Fibroblast of lung (primary cell): Measurements from ENCODE around the gene TEX30. TPM values are rescaled to one million over a fixed set of nuclear protein-coding genes. Genes with fewer than 3 reads are reported as not detected.

Experiments
- DNase-seq, 2 donors: peaks; one replicate each; pipeline versions ENCODE4 v3.0.0 to v3.0.0-alpha.2; 2010; ENCODE audit warnings: low read depth in 2 of 2
- H2AFZ ChIP-seq: 2 replicates; pipeline ENCODE4 v1.5.1; 2012; ENCODE audit warnings: low read length, control low read depth, inconsistent platforms
- H3K27ac ChIP-seq: 2 replicates; pipeline ENCODE4 v1.5.1; 2011; ENCODE audit warnings: low read length, control low read depth; ENCODE audit not compliant: insufficient read depth
- H3K27me3 ChIP-seq: 2 replicates; pipeline ENCODE4 v1.5.1; 2011; ENCODE audit warnings: mild to moderate bottlenecking, low read length; ENCODE audit not compliant: control insufficient read depth, insufficient read depth
- H3K36me3 ChIP-seq: 2 replicates; pipeline ENCODE4 v1.5.1; 2011; ENCODE audit warnings: low read length; ENCODE audit not compliant: control insufficient read depth, insufficient read depth
- H3K4me1 ChIP-seq: 2 replicates; pipeline ENCODE4 v1.5.1; 2011; ENCODE audit warnings: low read length; ENCODE audit not compliant: control insufficient read depth, insufficient read depth; ENCODE audit errors: extremely low read depth
- H3K4me2 ChIP-seq: 2 replicates; pipeline ENCODE4 v1.5.1; 2011; ENCODE audit warnings: low read length, control low read depth; ENCODE audit not compliant: insufficient read depth; ENCODE audit errors: extremely low read depth
- H3K4me3 ChIP-seq, 4 experiments: fragments of 200-600 bp in 1 of 4; sonication (generic) in 1 of 4; replicated peaks in 1 of 4; 2 replicates each; pipeline ENCODE4 v1.5.1; 2011 to 2016; ENCODE audit warnings: low read length in 4 of 4, low read depth in 3 of 4, mild to moderate bottlenecking in 3 of 4, control low read depth in 2 of 4, inconsistent platforms in 1 of 4, mixed read lengths in 1 of 4; ENCODE audit not compliant: insufficient read depth in 1 of 4; ENCODE audit errors: control extremely low read depth in 1 of 4
- H3K79me2 ChIP-seq: 2 replicates; pipeline ENCODE4 v1.5.1; 2012; ENCODE audit warnings: mild to moderate bottlenecking, low read length, inconsistent platforms; ENCODE audit not compliant: control insufficient read depth, insufficient read depth
- H3K9ac ChIP-seq: 2 replicates; pipeline ENCODE4 v1.5.1; 2011; ENCODE audit warnings: mild to moderate bottlenecking, low read length, control low read depth; ENCODE audit not compliant: insufficient read depth
- H3K9me3 ChIP-seq: 2 replicates; pipeline ENCODE4 v1.5.1; 2012; ENCODE audit warnings: low read depth, low read length; ENCODE audit not compliant: control insufficient read depth, insufficient read depth
- H4K20me1 ChIP-seq: 2 replicates; pipeline ENCODE4 v1.5.1; 2011; ENCODE audit warnings: low read length; ENCODE audit not compliant: control insufficient read depth, insufficient read depth; ENCODE audit errors: extremely low read depth
- CTCF ChIP-seq, 2 donors: IDR thresholded peaks in 1 of 2; conservative IDR thresholded peaks in 1 of 2; 1 replicate in 1 of 2; 2 replicates in 1 of 2; pipeline ENCODE4 v1.5.1; 2011 to 2012; ENCODE audit warnings: low read length in 2 of 2, control low read depth in 1 of 2, inconsistent platforms in 1 of 2, low read depth in 1 of 2, mild to moderate bottlenecking in 1 of 2
- EZH2 ChIP-seq: IDR thresholded peaks from 2 replicates; pipeline ENCODE4 v1.5.1; 2012; ENCODE audit warnings: low read length, control low read depth, mild to moderate bottlenecking; ENCODE audit errors: missing control alignments
- polyA plus RNA-seq, 2 donors: library from polyadenylated mRNA; depleted of rRNA in 1 of 2; stranded (reverse) in 1 of 2; unstranded in 1 of 2; fragments of >200 nt; gene quantifications; 2 replicates each; pipeline ENCODE4 v1.2.1, GENCODE V29; 2011 to 2012; ENCODE audit warnings: missing spikeins in 1 of 2
- total RNA-seq: library from RNA; depleted of rRNA; stranded (reverse); fragments of >200 nt; gene quantifications from 2 replicates; pipeline ENCODE4 v1.2.1, GENCODE V29; 2014

The TEX30 gene
- total and polyA plus RNA-seq, 2 donors (not counting 1 experiment from before 2014, with no cell fraction given), result 11.9 to 12.7 TPM

GRCh38 chr13:102718746-102719145, 54.8 kb downstream of the TEX30 start:
- H3K4me1 ChIP-seq, result no peaks in the 10 kb centered on the region
- no peak for DNase-seq
- no peak overlapping the region for H2AFZ ChIP-seq
- no peak for TF ChIP-seq CTCF (conservative IDR thresholded peaks at IDR 0.05 in 1 of 2, IDR thresholded peaks at IDR 0.05 in 1 of 2; ENCODE audit: low read depth in 1 of 2, low read length in 2 of 2)
- TF ChIP-seq EZH2, result no peak
- H3K9me3 ChIP-seq, result no peaks in the 10 kb centered on the region
- H3K9ac ChIP-seq, result no peak overlapping the region
- no peaks in the 10 kb centered on the region for H3K79me2 ChIP-seq
- no peak overlapping the region for H3K4me2 ChIP-seq
- H3K27ac ChIP-seq, result no peak overlapping the region
- no peaks in the 10 kb centered on the region for H3K27me3 ChIP-seq
- H4K20me1 ChIP-seq, result no peaks in the 10 kb centered on the region
- H3K36me3 ChIP-seq, result no peaks in the 10 kb centered on the region
- no peak overlapping the region for H3K4me3 ChIP-seq

Other genes with a start within 250 kb of the TEX30 start
- 58.3 and 60.3 TPM in 2 replicates for gene TPP2, start 176.8 kb downstream of the TEX30 start, total RNA-seq
- 45.0 and 51.8 TPM in 2 replicates for gene TPP2, start 176.8 kb downstream of the TEX30 start, polyA plus RNA-seq
- gene METTL21C, start 78.7 kb downstream of the TEX30 start, total RNA-seq, result 0.17 TPM in 1 of 2 replicates, not detected in the other
- not detected in 2 replicates for gene METTL21C, start 78.7 kb downstream of the TEX30 start, polyA plus RNA-seq
- gene POGLUT2, start 25.2 kb upstream of the TEX30 start, total RNA-seq, result 11.7 and 14.6 TPM in 2 replicates
- 11.6 and 18.1 TPM in 2 replicates for gene POGLUT2, start 25.2 kb upstream of the TEX30 start, polyA plus RNA-seq
- gene BIVM, start 25.3 kb upstream of the TEX30 start, total RNA-seq, result 19.8 and 22.3 TPM in 2 replicates
- 15.7 and 22.4 TPM in 2 replicates for gene BIVM, start 25.3 kb upstream of the TEX30 start, polyA plus RNA-seq
- 66.0 and 78.9 TPM in 2 replicates for gene ERCC5, start 72.2 kb upstream of the TEX30 start, total RNA-seq
- gene ERCC5, start 72.2 kb upstream of the TEX30 start, polyA plus RNA-seq, result 30.0 and 36.6 TPM in 2 replicates